BJ (cell line): ENCODE data around the gene WDR59. TPM values are rescaled to one million over a fixed set of nuclear protein-coding genes. Genes with fewer than 3 reads are reported as not detected.

Experiments
- CTCF ChIA-PET: fragments of 350-600 bp; formaldehyde crosslinking; extraction: SDS; loops from one replicate; lab custom pipeline; 2021; ENCODE audit warnings: antibody characterized with exemption, inconsistent platforms; lab: Yijun Ruan, JAX
- POLR2A ChIA-PET: fragments of 300-600 bp; sonication (Branson Sonifier 250); formaldehyde crosslinking; extraction: SDS; loops from one replicate; lab custom pipeline; 2021; ENCODE audit warnings: antibody characterized with exemption; lab: Charles Lee
- DNase-seq: peaks from one replicate; pipeline ENCODE4 v3.0.0-alpha.2; 2011; ENCODE audit warnings: low read depth
- H3K27me3 ChIP-seq: 2 replicates; pipeline ENCODE4 v1.6.0; 2011; ENCODE audit warnings: low read length; ENCODE audit not compliant: control insufficient read depth, insufficient read depth
- H3K36me3 ChIP-seq: 2 replicates; pipeline ENCODE4 v1.5.1; 2011; ENCODE audit warnings: low read length; ENCODE audit not compliant: control insufficient read depth, insufficient read depth
- H3K4me3 ChIP-seq: 2 replicates; pipeline ENCODE4 v1.5.1; 2011; ENCODE audit warnings: low read depth, mild to moderate bottlenecking, control low read depth, low read length
- polyA plus RNA-seq: library from polyadenylated mRNA; depleted of rRNA; stranded (reverse); fragments of >200 nt; gene quantifications from 2 replicates; pipeline ENCODE4 v1.2.3, GENCODE V29; 2011
- TF ChIP-seq, protein P1 (sequence below): IDR thresholded peaks from 2 replicates; pipeline ENCODE4 v1.5.1; 2011; ENCODE audit warnings: low read depth, mild to moderate bottlenecking, control low read depth, inconsistent platforms, low read length, moderate library complexity; ENCODE audit not compliant: insufficient read depth

WDR59 gene
- polyA plus RNA-seq, 1 experiment = 47.5 TPM

- DNase-seq = no peak
- ChIA-PET CTCF (interaction anchor here (3.6 kb wide), 1 partner anchor 127 kb away, joined by 23 read pairs; no protein-coding TSS in a partner anchor), POLR2A (no interaction called here)
- Histone ChIP-seq H3K4me3 (peak overlapping the region; percentile 94), H3K27me3 (no peaks in the 10 kb centered on the region), H3K36me3 (no peaks in the 10 kb centered on the region)
- TF ChIP-seq, protein P1, sequence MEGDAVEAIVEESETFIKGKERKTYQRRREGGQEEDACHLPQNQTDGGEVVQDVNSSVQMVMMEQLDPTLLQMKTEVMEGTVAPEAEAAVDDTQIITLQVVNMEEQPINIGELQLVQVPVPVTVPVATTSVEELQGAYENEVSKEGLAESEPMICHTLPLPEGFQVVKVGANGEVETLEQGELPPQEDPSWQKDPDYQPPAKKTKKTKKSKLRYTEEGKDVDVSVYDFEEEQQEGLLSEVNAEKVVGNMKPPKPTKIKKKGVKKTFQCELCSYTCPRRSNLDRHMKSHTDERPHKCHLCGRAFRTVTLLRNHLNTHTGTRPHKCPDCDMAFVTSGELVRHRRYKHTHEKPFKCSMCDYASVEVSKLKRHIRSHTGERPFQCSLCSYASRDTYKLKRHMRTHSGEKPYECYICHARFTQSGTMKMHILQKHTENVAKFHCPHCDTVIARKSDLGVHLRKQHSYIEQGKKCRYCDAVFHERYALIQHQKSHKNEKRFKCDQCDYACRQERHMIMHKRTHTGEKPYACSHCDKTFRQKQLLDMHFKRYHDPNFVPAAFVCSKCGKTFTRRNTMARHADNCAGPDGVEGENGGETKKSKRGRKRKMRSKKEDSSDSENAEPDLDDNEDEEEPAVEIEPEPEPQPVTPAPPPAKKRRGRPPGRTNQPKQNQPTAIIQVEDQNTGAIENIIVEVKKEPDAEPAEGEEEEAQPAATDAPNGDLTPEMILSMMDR = no peak
Measured at GRCh38 chr16:74984194-74984528, 762 bp downstream of the WDR59 start.

DNA sequence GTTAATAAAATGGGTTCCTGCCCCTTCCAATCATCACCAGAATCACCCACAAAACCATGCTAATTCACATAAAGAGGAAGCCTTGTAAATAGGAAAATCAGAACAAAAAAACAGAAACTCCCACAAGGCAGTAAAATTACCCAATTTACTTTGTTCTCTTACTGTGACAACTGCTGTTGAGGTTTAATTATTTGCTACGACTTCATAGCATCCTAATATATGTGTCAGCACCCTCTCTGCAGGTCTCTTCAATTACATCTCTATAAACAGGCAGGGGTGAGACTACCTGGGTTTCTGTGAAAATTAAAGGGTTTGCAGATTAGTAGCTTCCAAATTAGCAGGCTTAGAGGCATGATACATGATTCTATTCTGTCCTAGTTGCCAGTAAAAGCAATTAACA, 2.7 kb downstream of the WDR59 start:
- ChIA-PET CTCF (no interaction called here), POLR2A (no interaction called here)
- H3K4me3 ChIP-seq = no peak overlapping the region
- H3K27me3 ChIP-seq = no peaks in the 10 kb centered on the region
- no peaks in the 10 kb centered on the region for H3K36me3 ChIP-seq
- TF ChIP-seq, protein P1 = no peak
- no peak for DNase-seq

- H3K36me3 ChIP-seq = no peaks in the 10 kb centered on the region
- no peak overlapping the region for H3K4me3 ChIP-seq
- CTCF ChIA-PET = no interaction called here
- DNase-seq = no peak
- POLR2A ChIA-PET = no interaction called here
- TF ChIP-seq, protein P1 = no peak
- H3K27me3 ChIP-seq = no peaks in the 10 kb centered on the region
Measured at GRCh38 chr16:74975591-74975990, 9.3 kb downstream of the WDR59 start.

DNA sequence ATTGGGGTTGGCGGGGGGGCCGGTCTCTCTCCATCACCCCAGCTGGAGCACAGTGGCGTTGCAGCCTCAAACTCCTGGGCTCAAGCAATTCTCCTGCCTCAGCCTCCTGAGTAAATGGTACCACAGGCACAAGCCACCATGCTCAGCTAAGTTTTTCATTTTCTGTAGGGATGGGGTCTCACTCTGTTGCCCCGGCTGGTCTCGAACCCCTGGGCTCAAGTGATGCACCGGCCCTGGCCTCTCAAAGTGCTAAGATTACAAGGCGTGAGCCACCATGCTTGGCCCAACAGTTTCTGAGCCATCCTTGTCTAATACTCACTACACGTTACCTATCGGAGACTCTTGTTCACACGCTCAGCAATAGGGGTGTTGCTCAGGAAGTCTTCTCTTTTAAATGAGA, 11.6 kb downstream of the WDR59 start:
- Histone ChIP-seq H3K36me3 (no peaks in the 10 kb centered on the region), H3K4me3 (no peak overlapping the region), H3K27me3 (no peaks in the 10 kb centered on the region)
- TF ChIP-seq, protein P1 = no peak
- no peak for DNase-seq
- ChIA-PET POLR2A (no interaction called here), CTCF (no interaction called here)

GRCh38 chr16:74954763-74955162, 30.2 kb downstream of the WDR59 start:
- Histone ChIP-seq H3K36me3 (peaks cover 14% of the 10 kb centered on the region), H3K4me3 (no peak overlapping the region), H3K27me3 (no peaks in the 10 kb centered on the region)
- no peak for DNase-seq
- POLR2A ChIA-PET = no interaction called here
- CTCF ChIA-PET = no interaction called here
- TF ChIP-seq, protein P1 = no peak
